GM21423 (cell line): ENCODE measurements around the gene ZC3H13.
"Not testable (repeated sequence)": the region's sequence is repeated elsewhere in the genome, so short reads cannot be mapped to it uniquely, and the experiment has no call there.

Source experiments
- ATAC-seq: cut with Tn5 transposase; IDR thresholded peaks from one replicate; pipeline ENCODE4 v1.9.1; 2021; ENCODE audit warnings: mild to moderate bottlenecking, moderate library complexity; ENCODE audit not compliant: unreplicated experiment

ZC3H13 gene

GRCh38 chr13:46010148-46010547 is 42.4 kb downstream of the ZC3H13 start:
- ATAC-seq = no peak

- ATAC-seq = no peak
These were observed 43.9 kb downstream of the ZC3H13 start for GRCh38 chr13:46008631-46009030.

- no peak for ATAC-seq
These were observed 45.7 kb downstream of the ZC3H13 start for GRCh38 chr13:46006688-46007452.

GRCh38 chr13:46004491-46004890 is 48.1 kb downstream of the ZC3H13 start:
- ATAC-seq = no peak

- ATAC-seq = no peak
These were observed 55.9 kb downstream of the ZC3H13 start for GRCh38 chr13:45996631-45997030.

GRCh38 chr13:45995245-45995644 is 57.3 kb downstream of the ZC3H13 start:
- no peak for ATAC-seq

GRCh38 chr13:45994752-45995151 is 57.8 kb downstream of the ZC3H13 start:
- no peak for ATAC-seq

- no peak for ATAC-seq
These were observed 62.9 kb downstream of the ZC3H13 start for GRCh38 chr13:45989607-45990006.

- ATAC-seq = not testable (repeated sequence)
These were observed 71.4 kb downstream of the ZC3H13 start for GRCh38 chr13:45981127-45981526.

GRCh38 chr13:45975337-45975736 is 77.2 kb downstream of the ZC3H13 start:
- no peak for ATAC-seq

GRCh38 chr13:45974500-45974899 is 78.0 kb downstream of the ZC3H13 start:
- no peak for ATAC-seq

GRCh38 chr13:45967589-45967988 is 85.0 kb downstream of the ZC3H13 start:
- ATAC-seq = no peak

GRCh38 chr13:45966715-45967114 is 85.8 kb downstream of the ZC3H13 start:
- no peak for ATAC-seq

- ATAC-seq = no peak
These were observed 91.1 kb downstream of the ZC3H13 start for GRCh38 chr13:45961468-45961867.

GRCh38 chr13:45954836-45955800 is 97.4 kb downstream of the ZC3H13 start:
- no peak for ATAC-seq

GRCh38 chr13:45953082-45953481 is 99.5 kb downstream of the ZC3H13 start:
- ATAC-seq = no peak

GRCh38 chr13:45951724-45952123 is 100.8 kb downstream of the ZC3H13 start:
- ATAC-seq = no peak

- ATAC-seq = no peak
These were observed 101.4 kb downstream of the ZC3H13 start for GRCh38 chr13:45951166-45951565.

GRCh38 chr13:45950386-45951000 is 102.1 kb downstream of the ZC3H13 start:
- ATAC-seq = no peak

- ATAC-seq = no peak
These were observed 103.4 kb downstream of the ZC3H13 start for GRCh38 chr13:45949161-45949560.

- no peak for ATAC-seq
These were observed 108.6 kb downstream of the ZC3H13 start for GRCh38 chr13:45943965-45944364.
